ENCODE data around the gene POU2AF1. TPM values are rescaled to one million over a fixed set of nuclear protein-coding genes. Genes with fewer than 3 reads are reported as not detected.

The POU2AF1 gene
- total and polyA plus RNA-seq, 2 donors (not counting 1 experiment from before 2014, with no cell fraction given), result 0.17 TPM; not detected in 1

- Histone ChIP-seq H3K36me3 (ENCODE audit: control insufficient read depth, insufficient read depth, low read length) (no peaks in the 10 kb centered on the region), H3K27me3 (ENCODE audit: control insufficient read depth, insufficient read depth, low read length) (peaks cover 13% of the 10 kb centered on the region), H3K4me1 (ENCODE audit: control insufficient read depth, extremely low read depth, insufficient read depth, low read length) (no peaks in the 10 kb centered on the region), H2AFZ (ENCODE audit: low read length) (no peak overlapping the region), H4K20me1 (ENCODE audit: control insufficient read depth, extremely low read depth, insufficient read depth, low read length) (no peaks in the 10 kb centered on the region), H3K4me3 (replicated peaks in 1 of 4; ENCODE audit: control extremely low read depth in 1 of 4, insufficient read depth in 1 of 4, low read depth in 3 of 4, low read length in 4 of 4) (no peak overlapping the region), H3K27ac (ENCODE audit: insufficient read depth, low read length) (no peak overlapping the region), H3K9me3 (ENCODE audit: control insufficient read depth, insufficient read depth, low read depth, low read length) (no peaks in the 10 kb centered on the region), H3K9ac (ENCODE audit: insufficient read depth, low read length) (no peak overlapping the region), H3K4me2 (ENCODE audit: extremely low read depth, insufficient read depth, low read length) (no peak overlapping the region), H3K79me2 (ENCODE audit: control insufficient read depth, insufficient read depth, low read length) (no peaks in the 10 kb centered on the region)
- no peak for DNase-seq (ENCODE audit: low read depth in 2 of 2)
- TF ChIP-seq CTCF (conservative IDR thresholded peaks at IDR 0.05 in 1 of 2, IDR thresholded peaks at IDR 0.05 in 1 of 2; ENCODE audit: low read depth in 1 of 2, low read length in 2 of 2) (no peak), EZH2 (IDR thresholded peaks at IDR 0.05; ENCODE audit: low read length, missing control alignments) (no peak)
Measured at GRCh38 chr11:111310088-111310487, 69.0 kb downstream of the POU2AF1 start.

- H2AFZ ChIP-seq (ENCODE audit: low read length), result no peak overlapping the region
- peaks cover 13% of the 10 kb centered on the region for H3K27me3 ChIP-seq (ENCODE audit: control insufficient read depth, insufficient read depth, low read length)
Measured at GRCh38 chr11:111309215-111309915, 69.7 kb downstream of the POU2AF1 start.

GRCh38 chr11:111308140-111308539 is 70.9 kb downstream of the POU2AF1 start:
- Histone ChIP-seq H3K4me3 (replicated peaks in 1 of 4; ENCODE audit: control extremely low read depth in 1 of 4, insufficient read depth in 1 of 4, low read depth in 3 of 4, low read length in 4 of 4) (no peak overlapping the region), H3K4me1 (ENCODE audit: control insufficient read depth, extremely low read depth, insufficient read depth, low read length) (no peaks in the 10 kb centered on the region), H3K9ac (ENCODE audit: insufficient read depth, low read length) (no peak overlapping the region), H3K27me3 (ENCODE audit: control insufficient read depth, insufficient read depth, low read length) (peaks cover 13% of the 10 kb centered on the region), H3K36me3 (ENCODE audit: control insufficient read depth, insufficient read depth, low read length) (no peaks in the 10 kb centered on the region), H3K9me3 (ENCODE audit: control insufficient read depth, insufficient read depth, low read depth, low read length) (no peaks in the 10 kb centered on the region), H4K20me1 (ENCODE audit: control insufficient read depth, extremely low read depth, insufficient read depth, low read length) (no peaks in the 10 kb centered on the region), H3K27ac (ENCODE audit: insufficient read depth, low read length) (no peak overlapping the region), H2AFZ (ENCODE audit: low read length) (no peak overlapping the region), H3K79me2 (ENCODE audit: control insufficient read depth, insufficient read depth, low read length) (no peaks in the 10 kb centered on the region), H3K4me2 (ENCODE audit: extremely low read depth, insufficient read depth, low read length) (no peak overlapping the region)
- TF ChIP-seq EZH2 (IDR thresholded peaks at IDR 0.05; ENCODE audit: low read length, missing control alignments) (no peak), CTCF (conservative IDR thresholded peaks at IDR 0.05 in 1 of 2, IDR thresholded peaks at IDR 0.05 in 1 of 2; ENCODE audit: low read depth in 1 of 2, low read length in 2 of 2) (no peak)
- DNase-seq (ENCODE audit: low read depth in 2 of 2), result peak in 1 of 2 donors; percentile 74

More at GRCh38 chr11:111309215-111309915, 69.7 kb downstream of the POU2AF1 start:
- TF ChIP-seq EZH2 (IDR thresholded peaks at IDR 0.05; ENCODE audit: low read length, missing control alignments) (no peak), CTCF (conservative IDR thresholded peaks at IDR 0.05 in 1 of 2, IDR thresholded peaks at IDR 0.05 in 1 of 2; ENCODE audit: low read depth in 1 of 2, low read length in 2 of 2) (no peak)
- H3K4me1 ChIP-seq (ENCODE audit: control insufficient read depth, extremely low read depth, insufficient read depth, low read length), result no peaks in the 10 kb centered on the region
- H3K79me2 ChIP-seq (ENCODE audit: control insufficient read depth, insufficient read depth, low read length), result no peaks in the 10 kb centered on the region
- no peaks in the 10 kb centered on the region for H4K20me1 ChIP-seq (ENCODE audit: control insufficient read depth, extremely low read depth, insufficient read depth, low read length)
- H3K4me3 ChIP-seq (replicated peaks in 1 of 4; ENCODE audit: control extremely low read depth in 1 of 4, insufficient read depth in 1 of 4, low read depth in 3 of 4, low read length in 4 of 4), result no peak overlapping the region
- H3K9ac ChIP-seq (ENCODE audit: insufficient read depth, low read length), result no peak overlapping the region
- H3K27ac ChIP-seq (ENCODE audit: insufficient read depth, low read length), result no peak overlapping the region
- H3K36me3 ChIP-seq (ENCODE audit: control insufficient read depth, insufficient read depth, low read length), result no peaks in the 10 kb centered on the region
- DNase-seq (ENCODE audit: low read depth in 2 of 2), result no peak
- no peak overlapping the region for H3K4me2 ChIP-seq (ENCODE audit: extremely low read depth, insufficient read depth, low read length)
- no peaks in the 10 kb centered on the region for H3K9me3 ChIP-seq (ENCODE audit: control insufficient read depth, insufficient read depth, low read depth, low read length)
